GM20431 (cell line): ENCODE measurements around the gene PRDM16.

ENCODE experiments used
- in situ Hi-C: fragments of 300-500 bp; cut with MseI, MboI; formaldehyde crosslinking; loops from one replicate; pipeline ENCODE4 v1.15.0; 2020; ENCODE audit warnings: low sequenced_read_pairs; ENCODE audit not compliant: unreplicated experiment

The PRDM16 gene

DNA sequence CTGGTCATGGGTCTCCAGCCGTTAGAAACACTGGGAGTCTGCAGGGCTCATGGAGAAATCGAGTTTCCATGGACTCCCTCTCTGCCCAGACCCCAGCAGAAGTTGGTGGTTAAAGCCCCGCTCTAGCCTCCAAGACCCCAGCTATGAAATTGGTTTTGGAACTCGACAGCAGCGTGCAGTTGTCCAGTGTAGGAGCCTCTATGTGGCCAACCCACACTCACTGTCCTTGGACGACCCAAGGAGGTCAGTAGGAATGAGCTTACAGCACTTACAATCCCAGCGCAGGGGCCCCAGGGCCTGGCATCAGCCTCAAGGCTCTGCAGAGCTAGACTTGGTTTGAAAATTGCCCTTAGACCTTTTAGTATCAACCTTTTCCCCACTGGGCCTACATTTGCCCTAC, 3.2 kb upstream of the PRDM16 start:
- in situ Hi-C loops: no loop called here

DNA sequence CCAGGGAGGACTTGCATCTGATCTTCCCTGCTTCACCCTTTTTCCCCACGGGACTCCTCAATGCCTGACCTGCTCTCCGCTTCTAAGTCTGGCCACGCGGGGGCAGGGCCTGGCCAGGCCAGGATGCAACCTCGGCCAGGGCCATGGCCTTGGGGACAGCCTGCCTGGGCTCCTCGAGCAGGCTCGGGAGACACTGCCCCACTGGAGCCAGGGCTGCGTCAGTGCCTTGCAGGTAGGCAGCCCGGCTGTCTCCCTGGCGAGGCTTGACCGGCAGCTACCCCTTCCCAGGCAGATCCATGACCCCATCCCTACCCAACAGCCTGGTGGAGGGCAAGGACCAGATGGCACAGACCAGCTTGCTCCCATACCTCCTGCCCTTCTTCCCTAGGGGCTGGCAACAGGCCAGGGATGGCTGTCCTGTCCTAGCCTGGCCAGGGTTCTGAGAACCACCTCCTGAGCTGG, 2.7 kb upstream of the PRDM16 start:
- in situ Hi-C loops: no loop called here

DNA sequence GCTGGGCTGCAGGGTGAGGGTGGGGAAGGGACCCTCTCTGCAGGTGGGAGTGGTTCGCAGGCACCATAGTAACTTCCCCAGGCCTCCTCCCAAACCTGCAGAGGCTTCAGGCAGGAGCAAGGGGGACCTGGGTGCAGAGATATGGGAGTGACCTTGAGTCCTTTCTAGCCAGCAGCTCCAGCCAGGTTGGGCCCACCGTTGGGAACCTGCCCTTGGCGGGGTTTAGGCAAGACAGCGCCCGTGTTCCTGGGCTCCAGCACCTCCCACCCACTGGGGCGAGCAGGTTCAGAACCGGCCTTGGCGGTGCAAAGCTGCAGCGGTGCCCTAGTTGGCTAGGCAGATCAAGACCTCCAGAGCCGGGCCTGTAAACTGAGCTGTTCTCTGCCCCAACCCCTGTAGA, 2.2 kb upstream of the PRDM16 start:
- in situ Hi-C loops: no loop called here

DNA sequence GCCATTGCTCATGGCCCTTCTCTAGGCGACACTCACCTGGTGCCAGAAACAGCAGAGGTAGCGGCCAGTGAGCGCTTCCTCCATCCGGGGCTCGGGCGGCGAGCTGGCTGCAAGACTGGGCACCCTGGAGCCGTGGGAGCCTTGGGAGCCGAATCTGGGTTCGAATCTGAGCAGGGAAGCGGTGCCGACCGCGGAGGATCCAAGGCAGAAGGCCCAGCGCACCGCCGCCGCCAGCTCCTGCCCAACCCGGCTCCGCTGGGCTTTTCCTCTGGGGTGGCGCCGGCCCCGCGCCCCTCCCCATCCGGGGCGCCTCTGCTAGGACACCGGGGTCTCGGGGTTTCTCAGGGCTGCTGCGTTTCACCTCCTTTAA, 1.7 kb upstream of the PRDM16 start:
- in situ Hi-C loops: no loop called here

DNA sequence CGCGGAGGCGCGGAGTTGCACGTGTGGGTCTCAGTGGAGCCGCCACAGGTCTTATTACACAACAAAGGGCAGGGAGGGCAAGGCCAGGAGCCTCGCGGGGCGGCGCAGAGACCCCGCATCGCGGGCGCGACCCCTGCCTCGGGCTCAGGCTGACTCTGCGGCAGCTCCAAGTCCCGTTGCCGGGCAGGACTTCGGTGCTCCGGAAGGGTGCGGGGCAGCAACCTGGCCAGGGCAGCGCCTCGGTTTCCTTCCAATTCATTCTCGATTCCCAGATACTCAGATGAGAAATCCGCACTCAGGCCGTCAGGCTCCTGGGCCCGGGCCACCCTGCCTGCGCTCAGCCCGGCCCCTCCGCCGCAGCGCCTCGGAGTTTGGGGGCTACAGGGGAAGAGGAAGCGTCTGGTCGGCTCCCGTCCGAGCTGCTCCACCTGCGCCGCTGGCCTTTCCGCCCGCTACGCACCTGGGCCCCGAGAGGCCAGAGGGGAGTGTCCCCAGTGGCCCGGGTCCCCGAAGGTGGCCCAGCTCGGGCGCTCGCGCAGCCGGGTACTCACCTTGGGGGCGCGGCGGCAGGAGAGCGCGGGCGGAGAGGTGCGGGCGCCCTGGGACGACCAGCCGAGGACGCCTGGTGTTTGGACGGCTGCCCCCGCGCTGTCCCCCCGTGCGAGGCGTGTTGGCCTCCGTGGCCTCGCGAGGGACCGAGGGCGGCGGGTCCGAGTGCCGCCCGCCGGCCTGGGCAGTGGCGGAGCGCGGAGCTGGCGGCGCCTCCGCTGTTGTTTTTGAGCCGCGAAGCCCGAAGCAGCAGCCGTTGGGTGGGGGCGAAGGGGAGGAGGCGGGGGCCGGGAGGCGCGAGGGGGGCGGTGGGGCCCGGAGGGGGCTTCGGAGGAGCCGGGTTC, 1.1 kb upstream of the PRDM16 start:
- in situ Hi-C loops: no loop called here

DNA sequence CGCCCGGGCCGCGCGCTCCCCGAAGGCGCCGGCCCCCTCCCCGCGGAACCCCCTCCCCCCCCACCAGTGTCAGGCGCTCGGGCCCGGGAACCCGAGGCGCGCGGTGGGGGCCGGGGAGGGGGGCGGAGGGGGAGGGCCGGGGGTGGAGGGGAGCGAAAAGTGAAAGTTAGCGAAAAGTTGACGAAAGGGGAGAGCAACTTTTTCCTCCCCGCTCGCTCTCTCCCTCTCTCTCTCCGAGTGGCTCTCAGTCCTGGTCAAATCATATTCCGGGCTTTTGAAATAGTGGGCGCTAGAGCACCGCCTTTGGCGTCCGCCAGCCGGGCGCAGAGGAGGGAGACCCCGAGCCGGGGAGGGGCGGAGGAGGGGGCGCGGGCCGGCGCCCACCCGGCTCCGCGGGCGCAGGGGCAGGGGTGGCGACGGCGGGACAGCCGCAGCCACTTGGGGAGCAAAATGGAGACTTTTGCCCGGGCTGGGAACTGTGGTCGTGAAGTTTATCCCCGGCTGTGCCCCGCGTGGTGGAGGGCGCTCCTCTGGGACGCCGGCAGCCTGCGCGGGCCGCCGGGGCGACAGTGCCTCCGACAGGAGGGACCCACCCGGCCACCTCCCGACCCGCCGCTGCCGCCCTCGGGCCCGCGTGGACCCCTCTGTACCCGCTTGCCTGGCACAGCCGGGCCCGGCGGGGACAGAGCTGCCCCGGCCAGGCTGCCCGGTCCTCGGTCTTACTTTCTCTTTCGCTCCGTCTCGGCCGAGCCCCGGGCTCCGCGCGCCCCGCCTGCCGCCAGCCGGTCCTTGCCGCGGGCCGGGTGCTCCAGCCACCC, 697 bp downstream of the PRDM16 start:
- in situ Hi-C loops: no loop called here

DNA sequence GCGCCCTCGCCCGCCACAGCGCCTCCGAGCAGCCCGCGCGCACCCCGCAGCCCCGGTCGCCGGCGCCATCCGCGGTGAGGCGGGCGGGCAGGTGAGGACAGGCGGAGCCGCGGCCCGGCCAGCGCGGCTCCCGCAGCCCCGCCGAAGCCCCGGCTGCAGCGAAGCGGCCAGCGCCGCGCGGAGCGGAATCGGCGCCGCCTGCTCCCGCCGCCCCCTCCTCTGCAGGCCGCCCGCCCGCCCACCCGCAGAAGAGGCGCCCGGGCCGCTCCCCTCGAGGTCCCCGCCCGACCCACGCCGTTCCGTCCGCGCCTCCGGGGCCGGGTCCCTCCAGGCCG, 1.3 kb downstream of the PRDM16 start:
- in situ Hi-C loops: no loop called here

DNA sequence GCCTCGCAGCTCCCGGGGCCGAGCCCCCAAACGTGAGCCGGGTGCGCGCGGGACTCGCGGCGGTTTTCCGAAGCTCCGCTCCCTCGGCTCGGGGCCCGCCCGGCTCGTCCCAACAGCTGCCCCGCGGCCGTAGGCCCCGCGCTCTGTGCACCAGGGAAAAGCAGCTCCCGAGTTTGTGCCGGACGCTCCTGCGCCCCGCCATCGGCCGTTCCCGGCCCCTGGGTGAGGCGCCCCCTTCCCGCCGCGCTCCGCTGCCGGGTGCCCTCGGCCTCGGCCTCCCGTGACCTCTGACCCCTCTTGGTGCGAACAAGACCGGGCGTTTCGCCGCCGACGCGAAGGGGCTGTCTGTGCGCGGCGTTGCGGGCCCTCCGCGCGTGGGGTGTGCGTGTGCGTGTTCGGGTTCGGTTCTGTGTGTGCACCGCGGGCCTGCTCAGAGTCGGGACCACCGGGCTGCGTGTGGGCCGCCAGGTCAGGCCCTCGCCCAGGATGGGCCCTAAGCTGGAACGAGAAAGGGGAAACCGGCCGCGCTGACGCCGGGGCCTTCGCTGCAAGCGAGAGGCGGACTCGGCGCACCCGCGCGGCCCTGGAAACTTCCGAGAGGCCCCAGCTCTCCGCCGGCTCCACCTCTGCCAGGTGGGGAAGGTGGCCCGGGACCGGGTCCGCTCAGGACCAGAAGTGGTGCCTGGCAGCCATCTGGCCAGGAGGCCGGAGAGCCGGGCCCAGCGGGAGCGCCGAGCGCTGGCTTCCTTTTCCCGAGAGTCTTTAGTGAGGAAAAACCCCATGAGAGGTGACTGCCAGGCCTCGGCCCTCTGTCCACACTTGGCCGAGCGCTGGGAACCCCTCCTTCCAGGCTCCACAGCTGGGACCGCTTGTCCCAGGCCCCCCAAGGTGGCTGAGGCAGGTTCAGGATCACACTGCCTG, 1.9 kb downstream of the PRDM16 start:
- in situ Hi-C loops: no loop called here

DNA sequence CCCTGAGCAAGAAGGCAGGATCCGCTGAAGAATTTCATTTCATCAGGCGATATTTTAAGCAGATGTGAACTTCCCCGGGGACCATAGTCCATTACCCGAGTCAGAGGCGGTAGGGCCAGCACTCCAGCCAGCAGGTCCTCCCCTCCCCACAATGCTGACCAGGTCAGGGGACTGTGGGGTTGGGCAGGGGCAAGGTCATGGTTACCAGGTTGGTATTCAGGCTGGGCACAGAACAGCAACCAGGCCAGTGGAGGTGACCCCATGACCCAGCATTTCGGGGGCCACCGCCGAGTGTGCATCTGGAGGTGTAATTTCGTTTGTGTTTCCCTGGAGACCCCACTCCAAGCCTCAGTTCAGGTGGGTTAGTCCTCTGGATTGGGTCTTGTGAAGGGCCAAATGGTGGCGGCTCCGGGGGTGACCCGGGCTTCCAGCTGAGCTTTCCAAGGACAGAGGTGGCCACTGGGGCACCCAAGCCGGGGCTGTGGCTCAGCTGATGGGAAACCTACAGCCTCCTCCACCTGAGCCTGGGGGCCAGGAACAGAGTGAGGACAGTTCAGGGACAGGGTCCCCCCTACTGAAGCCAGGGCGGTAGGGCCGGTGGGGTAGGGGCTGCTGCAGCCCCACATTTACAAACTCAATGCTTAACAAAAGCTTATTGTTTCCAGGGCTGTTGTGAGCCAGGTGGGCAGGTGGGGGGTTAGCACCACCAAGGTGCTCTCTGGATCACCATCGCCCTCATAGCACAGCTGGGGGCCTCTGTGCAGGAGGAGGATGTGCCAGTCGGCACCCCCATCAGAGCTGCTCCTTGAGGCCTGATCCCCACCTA, 2.8 kb downstream of the PRDM16 start:
- in situ Hi-C loops: no loop called here

DNA sequence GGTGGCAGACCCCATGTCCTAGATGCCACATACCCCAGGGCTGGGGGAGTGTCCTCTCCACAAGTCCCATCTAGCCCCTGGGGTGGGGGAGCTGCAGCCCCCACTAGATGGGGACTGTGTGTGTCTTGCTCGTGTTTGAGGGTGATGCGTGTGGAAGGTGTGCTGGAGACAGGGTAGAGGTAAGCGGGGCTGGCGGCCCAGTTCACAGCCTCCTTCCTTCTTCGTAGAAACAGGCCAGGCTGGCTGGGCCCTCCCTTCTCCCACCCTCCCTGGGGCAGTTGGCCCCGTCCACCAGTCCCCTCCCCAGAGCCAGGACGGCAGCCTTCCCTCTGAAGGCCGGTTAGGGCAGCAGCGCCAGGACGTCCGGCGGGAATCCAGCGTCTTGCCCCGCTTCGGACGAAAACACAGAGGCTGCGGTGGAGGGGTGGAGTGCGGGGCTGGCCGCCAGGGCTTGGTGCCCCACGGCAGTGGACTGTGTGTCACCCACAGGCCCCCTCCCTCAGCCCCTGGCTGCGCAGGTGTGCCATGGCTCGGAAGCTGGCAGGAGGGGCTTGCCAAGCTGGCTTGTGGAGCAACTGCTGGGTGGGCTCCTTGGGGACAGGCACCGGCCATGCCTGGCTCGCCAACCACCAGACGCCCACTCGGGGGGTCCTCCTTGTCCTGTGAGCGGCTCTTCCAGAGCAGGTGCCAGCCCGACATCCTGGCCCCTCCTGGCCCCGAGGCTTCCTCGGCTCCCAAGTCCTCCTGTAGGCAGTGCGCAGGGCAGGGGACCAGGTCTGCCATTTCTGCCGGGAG, 3.6 kb downstream of the PRDM16 start:
- in situ Hi-C loops: no loop called here

DNA sequence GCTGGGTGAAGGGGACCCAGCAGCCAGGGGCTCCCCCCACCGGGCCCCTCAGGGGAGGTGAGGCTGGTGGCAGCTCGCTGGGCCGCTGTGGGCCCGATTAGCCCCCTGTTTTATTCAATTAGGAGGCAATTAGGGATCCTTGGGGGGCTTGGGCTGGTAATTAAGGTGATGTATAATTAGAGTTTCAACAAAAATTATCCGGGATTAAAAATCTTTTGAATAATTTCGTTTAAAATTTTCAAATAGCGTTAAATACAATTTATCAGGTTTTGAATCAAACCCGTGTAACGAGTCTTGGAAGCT, 4.1 kb downstream of the PRDM16 start:
- in situ Hi-C loops: no loop called here

DNA sequence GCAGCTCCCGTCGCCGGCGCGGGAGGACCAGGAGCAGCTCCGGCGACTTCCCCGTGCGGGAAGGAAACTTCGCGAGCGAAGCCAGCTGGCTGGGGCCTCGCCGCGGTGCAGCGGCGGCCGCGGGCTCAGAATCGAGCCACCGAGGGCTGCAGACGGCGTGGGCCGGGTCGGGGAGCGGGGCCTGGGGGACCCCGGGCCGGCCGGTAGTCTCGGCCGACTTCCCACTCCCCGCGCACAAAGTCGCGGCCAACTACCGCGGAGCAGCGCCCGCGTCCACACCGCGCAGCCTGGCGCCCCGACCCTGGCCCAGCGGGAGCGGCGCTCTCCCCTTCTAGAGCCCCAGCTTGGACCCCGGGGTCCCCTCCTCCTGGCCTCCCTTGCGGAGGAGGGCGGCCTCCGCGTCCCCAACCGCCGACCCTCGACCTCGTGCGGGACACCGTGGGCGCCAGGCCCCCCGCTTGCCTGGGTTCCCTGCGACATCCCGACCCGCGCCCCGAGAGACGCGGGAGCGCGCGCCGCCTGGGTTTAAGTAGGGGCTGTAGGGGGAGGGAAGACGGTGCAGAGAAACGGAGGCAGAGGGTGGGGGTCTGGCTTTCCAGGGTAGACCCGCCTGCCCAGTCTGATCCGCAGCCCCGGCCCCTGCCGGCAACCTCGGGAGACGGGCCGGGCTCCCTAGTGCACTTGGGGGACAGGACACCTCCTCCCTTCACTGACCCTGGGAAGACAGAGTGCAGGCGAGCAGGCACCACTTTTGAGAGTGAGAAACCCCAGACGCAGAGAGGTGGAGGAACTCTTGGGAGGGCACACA, 4.7 kb downstream of the PRDM16 start:
- in situ Hi-C loops: no loop called here

DNA sequence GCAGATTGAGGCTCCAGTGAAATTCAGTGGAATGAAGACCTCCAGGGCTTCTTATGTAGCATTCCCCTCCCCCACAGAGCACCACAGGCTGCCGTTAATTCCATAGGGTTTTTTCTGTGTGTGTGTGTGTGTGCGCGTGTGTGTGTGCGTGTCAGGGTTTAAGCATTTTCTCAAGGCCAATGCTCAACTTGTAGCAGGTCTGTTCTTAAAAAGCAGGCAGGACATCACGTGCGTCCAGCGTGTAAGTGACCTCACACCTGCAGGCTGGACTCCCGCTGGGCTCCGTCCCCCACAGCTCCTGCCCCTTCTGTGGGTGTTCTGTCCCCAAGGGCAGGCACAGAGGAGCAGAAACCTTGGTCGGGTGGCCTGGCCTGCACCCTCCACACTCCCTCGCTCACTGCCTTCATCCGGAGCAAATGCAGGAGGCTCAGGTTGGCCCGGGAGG, 5.3 kb downstream of the PRDM16 start:
- in situ Hi-C loops: no loop called here

DNA sequence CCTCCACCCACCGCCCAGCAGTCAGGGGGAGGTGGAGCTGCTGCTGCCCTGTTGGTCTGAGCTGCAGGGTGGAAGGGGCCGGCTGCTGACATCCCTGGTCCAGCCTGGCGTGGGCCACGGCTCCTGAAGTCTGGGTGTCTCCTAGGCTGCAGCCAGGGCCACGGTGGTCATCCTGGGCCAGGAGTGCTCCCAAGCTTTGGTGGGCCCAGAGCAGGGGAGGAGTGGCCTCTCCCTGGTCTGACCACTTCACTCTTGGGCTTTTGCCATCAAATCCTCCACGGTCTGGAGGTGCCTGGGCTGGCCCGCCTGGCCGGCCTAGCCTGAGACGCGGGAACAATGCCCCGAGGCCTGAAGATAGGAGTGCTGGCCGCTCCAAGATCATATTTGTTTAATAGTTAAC, 5.8 kb downstream of the PRDM16 start:
- in situ Hi-C loops: no loop called here

DNA sequence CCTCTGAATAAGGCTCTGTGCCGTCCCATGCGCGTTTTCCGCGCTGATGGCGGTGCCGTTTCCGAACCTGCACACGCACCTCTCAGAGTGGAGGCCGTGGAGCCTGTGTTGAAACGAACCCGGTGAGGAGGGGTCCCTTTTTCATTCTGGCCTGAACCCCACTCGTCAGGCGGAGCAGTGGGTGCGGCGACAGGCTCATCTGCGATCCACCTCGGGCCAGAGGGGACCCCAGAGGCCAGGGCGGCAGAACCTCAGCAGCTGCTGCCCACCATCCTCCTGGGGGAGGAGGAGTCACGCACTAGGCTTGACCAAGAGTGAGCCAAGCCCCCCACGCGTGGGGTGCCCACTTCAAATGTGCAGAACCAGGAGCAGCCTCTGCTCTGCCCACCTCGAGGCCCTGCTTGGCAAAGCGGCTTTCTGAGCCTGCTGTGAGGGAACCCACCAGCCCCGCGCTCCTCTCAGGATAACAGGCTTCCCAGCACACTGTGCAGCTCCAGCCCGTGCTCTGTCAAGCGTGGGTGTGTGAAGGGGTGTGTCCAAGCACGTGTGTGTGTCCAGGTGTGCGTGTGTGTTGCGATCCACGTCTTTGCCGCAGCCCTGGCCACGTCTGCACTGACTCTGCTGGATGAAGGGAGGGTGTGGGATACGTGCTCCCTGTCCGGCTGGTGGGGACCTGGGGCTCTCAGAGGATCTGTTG, 6.8 kb downstream of the PRDM16 start:
- in situ Hi-C loops: no loop called here

DNA sequence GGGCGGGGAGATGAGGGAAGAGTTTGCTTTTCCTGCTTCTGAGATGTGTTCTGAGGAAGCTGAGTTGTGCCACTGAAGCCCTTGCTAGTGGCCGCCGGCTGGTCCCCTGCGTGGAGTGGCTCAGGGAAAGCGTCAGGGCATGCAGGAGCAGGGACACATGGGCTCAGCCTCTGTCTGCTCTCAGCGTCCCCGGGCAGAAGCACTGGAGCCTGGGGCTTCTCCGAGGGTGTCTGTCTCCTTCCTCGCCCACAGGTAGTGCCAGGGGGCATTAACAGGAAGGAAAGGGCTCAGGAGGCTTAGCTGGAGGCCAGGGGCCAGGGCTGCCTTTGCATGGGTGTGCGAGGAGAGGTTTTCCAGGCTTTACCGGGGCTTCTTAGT, 7.3 kb downstream of the PRDM16 start:
- in situ Hi-C loops: no loop called here

DNA sequence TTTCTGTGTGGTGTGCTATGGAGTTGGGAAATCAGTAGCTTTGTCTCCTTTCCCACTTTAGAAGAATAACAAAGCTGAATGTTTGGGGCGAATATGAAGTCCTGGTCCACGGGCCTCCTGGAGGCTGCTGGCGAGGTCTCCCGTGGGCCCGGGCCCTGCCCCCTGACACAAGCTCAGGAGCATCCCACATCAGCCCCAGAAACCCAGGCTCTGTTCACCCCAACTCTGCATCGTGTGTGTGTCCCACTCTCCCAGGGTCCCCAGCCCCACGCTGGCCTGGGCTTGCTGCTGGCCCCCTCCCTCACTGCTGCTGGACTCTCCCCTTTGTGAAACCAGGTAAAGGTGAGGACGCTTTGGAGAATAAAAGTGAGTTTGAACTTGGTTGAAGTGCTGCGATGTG, 8.1 kb downstream of the PRDM16 start:
- in situ Hi-C loops: no loop called here

DNA sequence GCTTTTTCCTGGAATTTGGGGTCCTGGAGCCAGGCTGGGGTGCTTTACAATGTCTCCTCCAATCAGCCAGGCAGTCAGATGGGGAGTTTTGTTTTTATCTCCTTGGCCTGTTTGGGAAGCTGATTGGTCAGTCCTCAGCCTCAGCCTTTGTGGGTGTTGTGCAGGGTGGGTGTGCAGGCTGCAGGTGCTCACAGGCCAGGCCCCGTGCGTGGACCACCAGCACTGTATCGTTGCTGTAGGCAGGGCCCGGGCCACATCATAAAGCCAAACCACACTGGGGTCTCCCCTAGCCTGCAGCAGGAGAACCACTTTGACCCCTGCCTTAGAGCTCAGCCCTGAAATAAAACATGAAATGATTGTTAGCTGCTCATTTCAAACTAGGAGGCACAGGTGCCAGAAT, 8.6 kb downstream of the PRDM16 start:
- in situ Hi-C loops: no loop called here
